GM19467 (cell line): ENCODE results near the gene NALCN.

Experiments
- ATAC-seq: cut with Tn5 transposase; IDR thresholded peaks from one replicate; pipeline ENCODE4 v1.9.1; 2021; ENCODE audit warnings: mild to moderate bottlenecking, moderate library complexity; ENCODE audit not compliant: unreplicated experiment

NALCN gene

GRCh38 chr13:101415358-101416174, 742 bp downstream of the NALCN start:
- ATAC-seq, result no peak

DNA sequence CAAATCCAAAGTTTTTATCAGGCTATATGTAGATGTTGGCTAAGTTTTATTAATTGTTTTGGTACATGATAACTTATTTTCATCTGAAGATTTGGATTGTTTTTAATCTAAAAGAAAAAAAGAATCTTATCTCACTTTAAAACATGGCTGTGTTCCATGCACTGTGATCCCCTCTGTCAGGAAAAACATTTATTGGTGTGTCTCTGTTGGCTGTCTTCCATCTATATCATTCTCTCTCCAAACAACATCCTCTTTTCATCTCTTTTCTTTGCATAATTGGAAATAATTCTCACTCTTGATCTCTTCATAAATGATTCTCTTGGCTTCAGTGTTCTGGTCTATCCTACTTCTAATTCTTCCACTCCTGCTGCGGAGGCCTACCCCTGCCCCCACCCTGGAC, 4.2 kb downstream of the NALCN start:
- no peak for ATAC-seq

DNA sequence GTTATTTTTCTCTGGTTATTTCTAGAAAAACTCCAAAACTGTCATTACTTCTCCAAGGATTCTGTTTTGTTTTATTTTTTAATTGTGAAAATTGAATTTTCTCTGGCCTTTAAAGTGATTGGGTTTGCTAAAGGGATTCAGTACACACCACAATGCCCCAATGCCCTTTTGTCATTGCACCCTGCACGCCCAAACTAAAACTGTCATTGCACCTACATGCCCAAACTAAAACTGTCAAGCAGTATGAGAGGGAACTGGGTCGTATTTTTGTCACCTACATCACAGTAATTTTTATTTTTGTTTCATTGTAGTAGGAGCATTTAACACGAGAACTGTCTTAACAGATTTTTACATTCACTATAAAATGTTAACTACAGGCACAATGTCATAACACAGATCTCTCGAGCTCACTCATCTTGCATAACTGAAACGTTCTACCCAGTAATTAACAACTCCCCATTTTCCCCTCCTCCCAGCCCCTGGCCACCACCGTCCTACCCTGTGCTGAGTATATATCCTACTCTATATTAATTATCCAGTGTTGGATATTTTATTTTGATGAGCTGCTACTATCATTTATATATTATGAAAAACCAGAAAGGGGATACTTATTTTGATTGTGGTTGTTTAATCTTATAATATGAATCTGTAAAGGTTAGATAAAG, 7.2 kb downstream of the NALCN start:
- ATAC-seq, result no peak

GRCh38 chr13:101408154-101408553, 8.2 kb downstream of the NALCN start:
- ATAC-seq, result no peak

DNA sequence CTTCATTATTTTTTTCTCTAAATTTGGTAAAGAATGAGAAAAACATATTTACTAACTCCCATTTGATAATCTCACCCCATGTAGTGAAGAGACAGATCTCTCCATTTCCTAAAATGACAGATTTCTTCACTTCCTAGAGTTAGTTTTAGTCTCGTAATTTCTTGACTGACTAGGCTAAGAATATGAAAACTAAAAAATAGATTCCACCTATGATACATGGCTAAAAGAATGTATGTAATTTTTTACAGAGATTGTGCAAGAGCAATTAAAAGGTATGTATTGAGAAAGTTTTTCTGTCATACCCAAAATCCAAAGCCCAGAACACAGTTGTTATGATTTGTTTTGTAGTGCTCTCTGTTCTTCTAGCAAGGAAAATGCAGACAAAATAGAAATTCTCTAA, 9.5 kb downstream of the NALCN start:
- no peak for ATAC-seq

DNA sequence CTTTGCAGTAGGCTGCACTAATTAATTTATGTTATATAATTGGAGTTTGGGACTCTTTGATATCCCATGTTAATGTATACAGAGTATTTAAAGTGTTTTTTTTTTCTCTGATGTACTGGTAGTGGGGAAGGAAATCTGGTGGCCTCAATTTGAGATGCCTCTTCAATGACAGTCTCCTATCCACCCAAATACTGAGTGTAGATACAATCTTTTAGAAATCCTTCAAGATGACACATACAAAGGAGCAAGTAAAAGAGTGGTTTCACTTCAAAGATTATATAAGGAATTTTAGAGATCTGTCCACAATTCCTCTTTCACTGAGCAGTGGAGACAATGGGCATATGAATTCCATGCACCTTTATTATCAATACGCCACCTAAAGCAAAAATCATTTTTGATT, 15.1 kb downstream of the NALCN start:
- ATAC-seq, result no peak

DNA sequence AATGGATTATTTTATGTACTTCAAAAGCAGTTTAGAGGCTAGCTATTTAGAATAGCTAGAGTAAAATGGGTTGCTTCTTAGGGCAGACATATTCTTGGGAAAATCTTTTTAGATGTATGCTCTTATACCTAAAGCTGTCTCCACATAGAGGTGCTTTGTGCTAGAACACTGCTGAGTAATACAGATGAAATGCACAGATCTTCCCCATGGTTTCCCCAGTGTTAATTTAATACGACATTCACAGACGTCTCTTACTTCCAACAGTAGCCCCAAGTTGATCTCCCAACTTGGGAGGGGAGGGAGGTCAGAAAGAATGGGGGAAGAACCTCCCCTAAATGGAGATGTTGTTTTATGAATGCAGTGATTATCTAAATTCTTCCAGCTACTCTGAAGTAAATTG, 16.9 kb downstream of the NALCN start:
- ATAC-seq, result no peak

DNA sequence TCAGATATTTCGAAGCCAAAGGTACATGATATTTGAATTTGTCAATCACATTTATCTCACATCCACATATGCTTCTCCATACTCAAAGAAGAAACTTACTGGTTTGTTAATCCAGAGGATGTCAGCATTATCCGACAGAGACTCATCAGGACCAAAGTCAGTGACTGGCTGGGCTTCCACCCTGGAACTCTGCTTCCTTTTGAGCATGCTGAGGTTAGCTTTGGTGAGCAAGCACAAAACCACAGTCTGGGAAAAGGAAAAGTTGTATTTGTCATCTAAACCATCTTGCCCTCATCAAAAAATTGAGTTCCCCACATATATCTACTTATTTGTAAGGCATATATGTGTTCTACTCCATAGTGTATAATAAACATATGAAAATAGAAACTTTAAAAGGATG, 17.4 kb downstream of the NALCN start:
- ATAC-seq, result no peak

GRCh38 chr13:101398191-101398590, 18.1 kb downstream of the NALCN start:
- ATAC-seq, result no peak

DNA sequence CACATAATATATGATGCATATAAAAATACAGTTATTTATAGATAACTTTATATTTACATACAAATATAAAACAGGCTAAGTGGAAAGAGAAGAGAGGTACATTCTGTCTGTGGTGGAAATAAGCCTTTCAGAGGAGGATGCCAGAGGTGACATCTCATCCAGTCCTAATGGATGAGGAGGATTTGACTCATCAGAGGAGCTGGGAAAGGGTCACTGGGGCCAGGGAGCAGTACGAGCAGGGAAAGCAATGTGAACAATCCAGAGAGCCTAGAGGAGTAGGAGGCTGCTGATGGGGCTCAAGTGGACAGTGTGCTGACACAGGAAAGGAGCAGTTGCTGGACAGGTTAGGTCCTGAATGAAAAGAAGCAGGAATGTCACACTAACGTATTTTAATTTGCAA, 18.6 kb downstream of the NALCN start:
- ATAC-seq, result no peak

GRCh38 chr13:101394605-101395004, 21.7 kb downstream of the NALCN start:
- ATAC-seq, result no peak

GRCh38 chr13:101393140-101393539, 23.2 kb downstream of the NALCN start:
- ATAC-seq, result no peak

GRCh38 chr13:101390461-101390860, 25.8 kb downstream of the NALCN start:
- ATAC-seq, result no peak

DNA sequence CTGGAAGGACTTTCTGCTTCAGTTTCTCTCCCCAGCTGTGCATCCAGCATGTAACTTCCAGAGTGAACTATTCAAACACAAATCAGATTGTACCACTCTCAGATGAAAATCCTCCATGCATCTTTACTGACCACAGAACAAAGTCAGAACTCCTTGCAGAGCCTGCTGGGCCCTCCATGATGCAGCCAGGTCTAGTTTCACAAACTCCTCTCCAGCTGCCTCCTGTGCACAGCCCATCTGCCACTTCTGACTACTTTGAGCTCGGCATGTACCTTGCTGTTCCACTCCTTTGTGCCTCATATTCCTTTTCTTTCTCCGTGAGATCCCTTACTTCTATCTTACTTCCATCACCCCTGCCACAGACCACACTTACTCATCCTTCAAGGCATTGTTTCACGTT, 31.4 kb downstream of the NALCN start:
- ATAC-seq, result no peak

GRCh38 chr13:101383595-101383994, 32.7 kb downstream of the NALCN start:
- no peak for ATAC-seq

- no peak for ATAC-seq
These were observed 33.6 kb downstream of the NALCN start for GRCh38 chr13:101382701-101383100.

- ATAC-seq, result no peak
These were observed 34.2 kb downstream of the NALCN start for GRCh38 chr13:101382086-101382485.

DNA sequence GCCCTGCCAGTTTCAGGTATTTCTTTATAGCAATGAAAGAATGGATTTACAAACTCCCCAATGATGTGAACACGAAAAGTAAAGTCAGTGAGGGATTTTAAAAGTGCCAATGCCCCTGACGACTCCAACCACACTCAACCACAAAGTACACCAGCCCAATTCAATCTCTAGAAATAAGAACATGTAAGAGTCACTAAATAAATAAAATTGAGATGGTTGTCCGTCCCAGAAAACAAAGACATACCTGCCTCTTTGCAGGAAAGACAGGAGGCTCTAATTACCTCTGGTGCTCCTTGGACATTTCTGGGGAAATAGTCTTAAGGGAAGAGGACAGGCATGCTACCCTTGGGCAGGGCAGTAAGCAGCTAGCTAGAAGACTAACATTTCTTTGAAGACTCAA, 55.8 kb downstream of the NALCN start:
- no peak for ATAC-seq

DNA sequence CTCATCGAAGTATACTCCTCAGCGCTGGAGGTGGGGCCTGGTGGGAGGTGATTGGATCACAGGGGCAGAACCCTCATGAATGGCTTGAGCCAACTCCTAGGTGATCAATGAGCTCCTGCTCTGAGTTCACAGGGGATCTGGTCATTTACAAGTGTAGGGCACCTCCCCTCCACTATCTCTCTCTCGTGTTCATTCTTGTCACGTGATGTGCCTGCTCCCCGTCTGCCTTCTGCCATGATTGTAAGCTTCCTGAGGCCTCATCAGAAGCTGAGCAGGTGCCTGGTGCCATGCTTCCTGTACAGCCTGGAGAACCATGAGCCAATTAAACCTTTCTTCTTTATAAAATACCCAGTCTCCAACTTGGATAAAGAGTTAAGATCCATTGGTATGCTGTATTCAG, 61.4 kb downstream of the NALCN start:
- no peak for ATAC-seq

- ATAC-seq, result no peak
These were observed 69.2 kb downstream of the NALCN start for GRCh38 chr13:101346942-101347728.

DNA sequence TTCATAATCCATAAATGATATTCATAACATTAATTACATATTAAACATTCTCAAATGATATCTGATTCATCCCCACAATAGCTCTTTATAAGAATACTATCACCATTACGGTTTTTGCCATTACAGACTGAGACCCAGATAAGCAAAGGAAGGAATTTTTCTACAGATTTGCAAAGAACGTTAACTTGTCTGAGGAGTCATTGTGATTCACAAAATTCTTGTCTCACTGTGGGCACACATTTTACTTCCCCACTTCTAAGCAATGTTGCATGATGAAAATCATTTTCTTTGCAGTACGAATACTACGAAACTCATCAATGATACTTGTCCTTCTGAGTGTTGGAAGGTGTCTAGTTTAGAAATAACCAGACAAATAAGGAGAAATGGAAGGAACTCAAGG, 70.1 kb downstream of the NALCN start:
- ATAC-seq, result no peak
